SHP77 (cell line): Measurements from ENCODE around the gene VAV2.

Experiments
- DNase-seq, 2 experiments: peaks; one replicate each; lab custom pipeline; 2025; lab: John Stamatoyannopoulos, UW

The VAV2 gene

DNA sequence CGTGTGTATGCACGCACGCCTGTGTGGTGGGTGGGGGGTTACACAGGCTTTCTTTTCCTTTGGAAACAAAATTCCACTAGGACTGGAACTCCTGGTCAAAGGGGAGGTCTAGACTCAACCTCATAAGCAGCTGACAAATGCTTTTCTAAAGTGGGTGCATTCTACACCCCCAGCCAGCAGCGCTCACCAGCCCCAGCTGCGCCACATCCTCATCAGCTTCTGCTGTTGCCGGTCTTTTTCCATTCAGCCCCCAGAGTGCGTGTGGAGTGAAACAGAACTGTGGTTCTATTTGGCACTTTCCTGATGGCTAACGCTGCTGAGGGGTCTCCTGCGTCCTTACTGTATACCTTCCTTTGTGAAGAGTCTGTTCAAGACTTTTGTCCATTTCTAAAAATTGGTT is 176.3 kb downstream of the VAV2 start:
- no peak for DNase-seq

DNA sequence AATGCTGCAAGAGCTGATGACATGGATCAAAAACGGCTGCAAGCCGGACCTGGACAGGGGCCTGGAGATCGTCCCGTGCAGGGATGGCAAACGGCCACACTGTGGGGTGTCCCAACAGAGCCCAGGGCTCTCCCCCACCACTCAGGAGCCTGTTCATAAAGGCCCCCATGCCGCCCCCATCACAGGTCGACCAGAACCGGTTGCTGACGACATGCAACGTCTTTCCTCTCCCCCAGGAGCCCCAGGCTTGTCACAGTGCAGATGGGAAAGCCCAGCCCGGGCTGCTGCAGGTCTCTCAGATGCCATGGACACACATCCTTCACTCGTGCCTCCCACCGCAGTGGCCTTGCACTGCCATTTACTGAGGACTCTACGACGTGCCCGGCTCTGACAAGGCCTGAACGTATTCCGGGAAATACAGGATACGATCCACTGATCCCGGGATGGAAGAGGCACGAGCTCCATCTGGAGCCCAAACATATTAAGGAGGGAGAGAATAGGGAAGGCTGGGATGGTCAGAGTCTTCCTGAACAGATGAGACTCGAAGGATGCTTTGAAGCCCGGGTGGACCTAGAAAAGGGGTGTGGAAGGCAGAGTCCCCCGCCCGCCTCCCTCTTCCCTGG is 177.4 kb downstream of the VAV2 start:
- DNase-seq: no peak

DNA sequence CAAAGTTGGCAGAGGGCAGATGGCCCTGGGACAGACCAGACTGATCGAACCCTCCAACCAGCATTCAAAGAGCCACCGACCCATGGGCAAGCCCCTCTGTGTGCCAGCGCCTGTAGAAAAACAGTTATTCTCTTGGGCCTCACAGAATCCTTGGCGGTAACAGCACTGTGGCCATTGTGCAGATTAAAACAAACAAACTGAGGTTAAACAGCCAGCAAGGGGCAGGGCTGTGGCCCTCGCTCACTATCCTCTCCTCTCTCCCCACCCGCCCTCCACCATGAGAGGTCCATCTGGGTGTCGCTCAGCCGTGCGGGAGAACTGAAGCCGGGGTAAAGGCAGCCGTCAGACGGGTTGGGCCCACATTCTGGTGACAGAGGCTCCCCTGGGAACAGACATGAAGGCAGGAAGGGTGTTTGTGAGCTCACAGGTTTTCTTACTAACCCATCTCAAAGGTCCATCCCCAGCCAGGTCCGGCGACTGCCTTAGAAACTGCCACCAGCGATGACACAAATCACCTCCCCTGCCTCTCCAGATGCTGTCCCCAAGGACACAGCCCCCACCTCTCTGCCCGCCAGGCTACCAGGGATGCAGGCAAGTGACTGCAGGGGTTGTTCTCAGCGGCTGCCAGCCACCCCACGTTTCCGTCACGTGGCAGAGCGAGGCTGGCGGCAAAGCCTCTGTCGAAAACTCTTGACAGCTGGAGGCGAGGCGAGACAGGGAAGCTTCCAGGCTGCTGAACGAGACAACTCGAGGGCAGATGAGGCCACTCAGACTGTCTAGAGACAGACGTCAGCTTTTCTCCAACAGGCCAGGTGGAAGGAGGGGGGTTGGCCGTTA is 178.2 kb downstream of the VAV2 start:
- no peak for DNase-seq

DNA sequence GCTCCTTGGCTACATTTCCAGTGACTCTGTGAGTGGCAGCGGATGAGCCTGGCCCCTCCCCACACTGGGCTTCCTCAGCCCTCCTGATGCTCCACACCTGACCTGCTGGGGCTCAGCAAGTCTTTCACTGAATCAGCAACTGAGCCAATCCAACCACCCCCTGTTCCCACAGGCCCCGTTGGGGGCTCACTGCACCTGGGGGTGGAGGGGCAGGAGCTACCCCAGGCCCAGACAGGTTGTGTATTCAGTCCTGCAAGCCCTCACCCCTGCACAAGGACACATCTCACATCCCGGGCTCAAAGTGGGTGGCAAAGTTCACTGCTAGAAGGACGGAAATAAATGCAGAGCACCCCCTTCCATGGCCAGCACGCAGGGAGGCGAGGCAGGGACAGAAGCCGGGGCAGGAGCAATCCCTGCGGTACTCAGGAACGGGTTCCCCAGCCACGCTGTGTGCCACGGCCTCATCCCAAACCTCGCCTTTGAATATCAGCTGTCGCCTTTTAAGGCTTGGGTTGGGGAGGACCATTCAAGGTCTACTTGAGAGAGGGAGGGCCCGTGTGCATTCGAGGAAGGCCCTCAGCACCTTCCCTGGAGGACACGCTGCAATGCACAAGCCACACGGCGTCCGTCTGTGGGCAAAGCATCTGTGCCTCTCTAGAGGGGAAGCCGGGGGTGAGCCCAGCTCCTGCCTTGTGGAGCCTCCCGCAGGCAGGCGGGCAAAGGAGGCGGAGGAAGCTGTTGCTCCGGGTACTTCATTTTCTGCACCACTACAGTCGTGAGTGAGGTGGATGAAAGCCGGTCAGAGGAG is 179.0 kb downstream of the VAV2 start:
- no peak for DNase-seq

DNA sequence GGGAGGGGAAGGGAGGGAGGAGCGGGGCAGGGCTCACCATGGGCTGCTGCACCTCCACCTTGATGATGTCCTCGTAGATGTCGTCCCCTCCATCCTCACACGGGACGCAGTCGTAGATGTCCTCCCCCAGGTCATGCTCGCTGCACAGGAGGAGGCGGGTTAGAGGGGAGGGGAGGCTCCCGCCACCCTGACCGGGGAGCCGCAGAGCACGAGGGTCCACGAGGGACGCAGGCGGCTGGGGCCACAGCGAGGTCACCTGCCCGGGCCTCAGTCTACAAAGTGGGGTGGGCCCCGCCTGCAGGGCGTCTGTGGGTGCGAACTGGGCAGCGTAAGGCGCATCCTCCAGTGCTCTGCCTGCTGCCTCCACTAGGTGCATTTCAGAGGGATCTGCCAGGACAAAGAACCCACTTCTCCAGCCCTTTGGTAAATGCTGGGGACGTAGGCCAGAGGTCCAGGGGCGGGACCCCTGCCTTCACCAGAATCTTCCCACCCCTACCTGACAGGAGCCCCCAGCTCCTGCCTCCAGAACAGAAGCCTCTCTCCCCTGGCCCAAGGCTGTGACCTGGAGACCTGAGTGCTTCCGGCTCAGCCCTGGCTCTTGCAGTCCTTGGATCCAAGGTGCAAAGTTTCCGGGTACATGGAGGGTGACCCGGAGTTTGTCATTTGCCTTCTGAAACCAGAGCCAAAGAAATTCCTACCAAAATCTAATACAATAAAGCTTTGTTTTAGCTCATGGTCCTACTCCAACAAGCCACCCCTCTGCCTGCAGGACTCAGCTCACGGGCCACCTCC is 179.9 kb downstream of the VAV2 start:
- DNase-seq: no peak

DNA sequence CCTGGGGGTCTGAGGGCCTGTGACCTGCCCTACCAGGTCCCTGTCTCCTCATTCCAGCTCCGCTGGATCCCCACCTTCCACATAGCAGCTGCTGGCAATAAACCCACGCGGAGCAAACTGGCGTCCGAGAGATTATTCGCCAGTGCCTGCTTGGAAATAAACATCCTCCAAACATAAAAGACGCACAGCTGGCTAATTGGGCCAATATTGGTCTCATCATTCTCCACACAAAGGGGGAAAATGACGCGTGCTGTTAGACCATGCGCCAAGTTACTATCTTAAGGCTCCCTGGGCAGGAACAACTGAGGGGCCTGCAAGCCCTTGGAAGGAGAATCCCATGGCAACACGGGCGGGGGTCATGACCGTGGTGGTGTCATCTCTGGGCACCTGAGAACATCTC is 180.7 kb downstream of the VAV2 start:
- DNase-seq: no peak

DNA sequence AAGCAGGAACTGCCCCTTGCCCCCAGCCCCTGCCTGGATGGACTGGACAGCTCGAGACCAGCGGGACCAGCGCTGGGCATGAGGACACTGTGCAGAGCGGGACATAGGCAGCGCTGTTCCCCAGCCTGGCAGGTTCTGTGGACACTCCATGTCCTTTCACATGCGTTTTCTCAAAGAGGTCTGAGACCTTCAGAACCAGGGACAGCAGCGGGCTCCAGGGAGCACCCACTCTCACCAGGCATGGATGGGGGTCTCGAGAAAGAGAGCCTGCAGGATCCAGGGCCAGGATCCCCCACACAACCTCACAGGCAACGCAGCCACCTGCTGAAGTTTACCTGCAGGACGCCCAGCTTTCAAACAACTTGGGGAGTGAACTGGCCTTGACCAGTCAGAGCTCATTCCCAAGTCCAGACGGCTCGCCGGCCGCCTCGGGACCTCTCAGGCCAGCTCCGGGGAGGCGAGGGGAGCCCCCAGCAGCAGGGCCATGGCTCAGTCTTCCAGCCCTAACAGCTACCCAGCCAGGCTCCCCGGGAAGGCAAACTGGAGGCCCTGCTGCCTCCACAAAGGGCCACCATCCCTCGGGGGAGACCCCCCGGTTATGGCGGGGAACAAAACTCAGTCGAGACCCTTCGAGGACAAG is 181.4 kb downstream of the VAV2 start:
- no peak for DNase-seq

DNA sequence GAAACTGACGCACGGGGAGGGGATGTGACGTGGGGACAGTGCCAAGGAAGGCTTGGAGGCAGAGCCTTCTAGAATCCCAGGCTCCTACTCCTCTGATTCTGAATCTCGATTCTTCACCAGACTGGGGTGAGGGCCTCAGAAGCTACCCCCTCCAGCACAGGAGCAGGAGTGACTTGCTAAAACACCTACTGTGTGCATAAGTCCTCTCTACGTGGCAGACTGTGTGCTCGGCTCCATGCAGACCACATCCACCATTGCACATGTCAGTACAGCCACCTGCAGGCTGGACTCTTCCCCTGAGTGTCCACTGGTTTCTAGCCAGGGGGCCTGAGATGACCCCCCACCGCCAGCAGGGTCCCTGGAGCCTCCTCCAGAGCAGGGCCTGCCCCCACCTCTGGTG is 182.8 kb downstream of the VAV2 start:
- no peak for DNase-seq

DNA sequence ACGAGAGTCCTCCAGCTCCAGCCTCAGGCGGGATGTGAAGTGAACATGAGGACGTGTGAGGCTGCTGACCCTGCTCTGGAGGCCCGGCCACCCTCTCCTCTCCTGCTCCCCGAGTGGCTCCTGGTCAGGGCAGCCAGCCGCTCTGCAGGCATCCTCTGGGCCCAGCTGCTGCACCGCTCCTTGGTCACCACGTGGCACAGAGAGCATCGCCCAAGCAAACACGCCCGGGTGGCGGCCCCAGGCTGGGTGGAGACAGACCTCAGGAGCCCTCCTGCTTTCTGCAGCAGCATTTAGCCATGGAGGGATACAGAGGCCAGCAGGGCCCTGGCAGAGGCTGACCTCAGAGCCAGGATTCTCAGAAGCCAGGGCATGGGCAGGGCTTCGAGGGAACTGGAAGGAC is 184.3 kb downstream of the VAV2 start:
- no peak for DNase-seq

DNA sequence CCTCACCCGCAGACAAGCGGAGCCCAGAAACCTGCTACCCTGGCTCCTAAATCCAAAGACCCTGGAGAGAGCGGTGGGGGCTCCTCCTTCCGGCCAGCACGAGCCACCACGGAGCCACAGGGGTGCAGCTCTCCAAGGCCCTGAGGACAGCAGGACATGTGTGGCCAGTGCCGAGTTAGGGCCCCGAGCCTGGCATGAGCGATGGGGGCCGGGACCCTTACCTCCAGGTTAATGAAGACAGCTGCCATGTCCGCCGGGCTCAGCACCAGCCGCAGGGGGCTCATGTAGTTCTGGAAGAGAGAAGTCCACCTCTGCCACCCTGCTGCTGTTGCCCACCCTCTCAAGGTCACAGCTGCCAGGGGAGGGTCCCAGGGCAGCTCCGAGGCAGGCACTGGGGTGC is 185.1 kb downstream of the VAV2 start:
- no peak for DNase-seq

DNA sequence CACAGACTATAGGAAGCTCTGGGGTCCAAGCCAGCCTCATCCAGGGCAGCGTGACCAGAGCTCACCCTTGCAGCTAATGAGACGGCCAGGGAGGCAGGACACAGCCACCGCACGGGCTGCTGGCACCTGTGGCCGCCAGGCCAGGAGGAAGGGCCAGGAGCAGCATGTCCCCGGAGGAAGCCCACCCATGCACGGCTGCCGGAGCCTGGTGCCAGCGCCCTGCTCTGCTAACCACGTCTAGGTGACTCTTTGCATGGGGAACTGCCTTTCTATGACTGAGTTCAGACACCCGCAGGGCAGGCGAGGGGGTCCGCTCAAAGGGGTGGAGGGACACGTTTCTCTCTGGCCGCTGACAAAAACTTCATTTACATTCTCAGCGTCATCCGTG is 185.5 kb downstream of the VAV2 start:
- no peak for DNase-seq

DNA sequence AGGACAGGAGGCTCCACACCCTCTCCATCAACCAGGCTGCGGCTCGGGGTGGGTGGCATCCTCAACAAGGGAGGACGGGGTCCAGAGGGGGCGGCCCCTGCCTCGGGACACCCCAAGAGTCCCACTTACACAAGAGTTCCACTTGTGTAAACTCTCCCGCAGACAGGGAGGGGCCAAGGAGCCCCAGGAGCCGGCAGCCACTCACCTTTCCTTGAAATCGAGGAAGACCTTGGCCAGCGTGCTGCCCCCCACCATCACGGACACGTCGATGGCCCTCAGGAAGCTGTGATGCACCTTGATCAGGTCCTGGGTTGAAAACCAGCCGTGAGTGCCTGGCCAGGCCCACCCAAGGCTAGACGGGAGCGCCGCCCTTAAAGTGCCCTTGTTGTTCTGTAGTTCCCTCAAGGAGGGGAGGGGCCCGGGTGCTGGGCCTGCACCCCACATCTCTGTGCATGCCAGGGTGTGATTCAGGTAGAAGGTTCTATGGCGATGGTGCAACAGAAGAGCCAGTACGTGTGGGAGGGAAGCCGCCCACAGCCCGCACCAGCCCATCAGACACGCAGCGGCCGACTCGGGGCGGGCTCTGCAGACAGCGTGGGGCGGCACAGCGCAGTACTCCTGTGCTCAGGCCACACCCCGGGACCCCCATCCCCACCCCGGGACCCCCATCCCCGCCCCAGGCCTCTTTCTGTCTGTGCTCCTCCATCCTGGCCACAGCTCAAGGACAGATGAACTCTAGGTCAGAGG is 186.1 kb downstream of the VAV2 start:
- DNase-seq: no peak

DNA sequence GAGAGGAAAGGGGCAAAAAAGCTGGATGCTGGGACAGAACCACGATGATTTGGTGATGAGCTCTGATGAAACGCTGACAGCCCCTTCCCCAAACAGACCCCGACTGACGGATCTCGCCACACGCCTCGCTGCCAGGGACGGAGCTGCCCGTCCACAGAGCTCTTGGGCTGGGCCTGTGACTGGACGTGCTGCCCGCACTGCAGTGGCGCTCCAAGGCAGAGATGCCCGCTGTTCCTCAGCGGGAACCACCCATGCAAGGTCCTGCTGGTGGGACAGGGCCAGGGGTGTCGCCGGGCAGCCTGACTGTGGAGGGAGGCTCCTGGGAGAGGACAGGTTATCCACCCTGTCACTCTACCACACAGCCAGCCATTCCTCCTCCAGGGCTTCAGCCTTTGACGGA is 187.9 kb downstream of the VAV2 start:
- no peak for DNase-seq

DNA sequence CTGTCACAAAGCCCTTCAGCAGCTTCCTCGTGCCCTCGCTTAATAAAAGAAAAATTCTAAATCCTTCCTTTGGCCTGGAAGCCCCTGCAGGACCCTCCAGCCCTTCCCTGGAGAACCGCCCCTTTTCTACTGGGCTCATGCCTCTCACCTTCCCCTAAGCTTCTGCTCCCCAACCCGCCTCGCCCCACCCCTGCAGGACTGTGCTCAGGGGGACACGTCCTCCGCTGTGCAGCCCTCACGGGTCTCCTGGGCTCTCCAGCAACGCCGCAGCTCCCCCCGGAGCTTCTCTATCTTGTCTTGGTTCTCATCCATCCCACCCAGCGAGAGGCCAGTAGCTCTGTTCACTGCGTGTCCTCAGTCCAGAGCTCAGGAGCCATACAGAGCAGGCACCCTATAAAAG is 188.4 kb downstream of the VAV2 start:
- DNase-seq: no peak

DNA sequence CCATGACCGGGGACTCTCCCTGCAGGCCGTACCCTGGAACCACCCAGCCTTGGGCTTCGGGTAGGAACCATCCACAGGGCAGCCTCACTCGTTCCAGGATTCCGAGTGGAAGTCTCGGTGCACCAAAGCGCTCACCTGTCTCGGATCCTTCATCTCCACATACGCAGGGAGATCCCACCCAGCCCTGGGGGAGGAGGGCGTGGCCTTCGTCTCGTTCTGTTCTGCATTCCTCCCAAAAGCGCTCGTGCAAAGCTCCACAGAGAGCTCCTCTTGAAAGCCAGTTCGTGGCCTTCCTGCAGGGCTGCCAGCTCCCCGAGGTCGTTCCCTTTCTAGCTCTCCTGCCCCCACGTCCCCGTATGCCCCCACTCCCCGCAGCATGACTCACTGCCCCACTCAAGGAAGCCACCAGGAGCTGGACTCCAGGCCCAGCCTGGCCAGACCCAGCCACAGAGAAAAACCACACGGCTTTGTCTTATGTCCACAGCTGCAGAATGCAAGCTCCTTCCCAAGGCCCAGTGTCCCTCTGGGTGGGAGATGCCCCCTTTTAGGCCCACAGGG is 189.0 kb downstream of the VAV2 start:
- DNase-seq: no peak

DNA sequence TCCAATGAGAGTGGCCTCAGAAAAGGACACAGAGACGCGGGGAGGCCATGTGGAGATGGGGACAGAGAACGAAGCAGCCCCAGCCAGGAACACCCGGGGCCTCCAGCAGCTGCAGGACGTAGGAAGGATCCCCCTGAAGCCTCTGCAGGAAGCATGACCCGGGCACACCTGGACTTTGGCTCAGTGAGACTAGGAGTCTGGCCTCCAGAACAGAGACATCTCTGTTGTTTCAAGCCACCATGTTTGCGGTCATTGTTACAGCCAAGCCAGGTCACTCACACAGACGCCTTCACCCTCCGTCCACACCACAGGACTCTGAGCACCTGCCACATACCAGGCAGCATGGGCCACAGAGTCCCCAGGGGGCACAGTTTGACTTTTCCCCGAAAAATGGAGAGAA is 190.4 kb downstream of the VAV2 start:
- no peak for DNase-seq

DNA sequence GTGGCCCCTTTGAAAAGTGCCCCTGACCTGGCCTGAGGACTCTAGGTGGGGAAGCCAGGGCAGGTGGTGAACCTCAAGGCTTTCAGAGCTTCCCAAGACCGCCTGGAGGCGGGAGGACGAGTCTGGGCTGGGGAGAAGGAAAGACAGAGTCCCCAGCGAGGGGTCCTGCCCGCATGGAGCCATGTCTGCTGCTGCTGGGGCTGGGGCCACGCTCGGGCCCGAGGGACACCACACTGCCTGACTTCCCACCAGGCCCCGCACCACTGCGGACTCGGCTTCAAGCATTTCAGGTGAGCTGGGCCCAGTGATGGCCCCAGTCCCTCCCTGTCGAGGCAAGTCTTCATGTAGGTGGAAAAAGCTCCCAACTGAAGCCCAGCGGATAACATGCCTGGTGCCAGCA is 191.9 kb downstream of the VAV2 start:
- no peak for DNase-seq

DNA sequence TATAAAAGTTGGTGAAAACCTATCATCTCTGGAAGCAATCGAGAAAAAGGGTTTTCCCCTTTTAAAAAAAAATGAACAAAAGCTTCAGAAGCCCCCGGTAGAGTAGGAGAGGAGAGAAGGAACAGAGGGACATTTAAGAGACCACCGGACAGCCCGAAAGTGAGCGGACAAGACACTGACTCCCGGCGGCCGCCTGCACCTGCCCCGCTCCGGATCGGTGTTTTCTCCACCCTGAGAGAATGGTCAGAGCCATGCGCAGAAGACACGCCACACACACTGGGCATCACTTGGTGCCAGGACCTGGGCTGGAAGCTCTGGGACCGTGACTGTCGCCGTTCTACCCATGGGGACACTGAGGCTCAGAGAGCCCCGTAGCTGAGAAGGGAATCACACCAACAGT is 192.4 kb downstream of the VAV2 start:
- no peak for DNase-seq

DNA sequence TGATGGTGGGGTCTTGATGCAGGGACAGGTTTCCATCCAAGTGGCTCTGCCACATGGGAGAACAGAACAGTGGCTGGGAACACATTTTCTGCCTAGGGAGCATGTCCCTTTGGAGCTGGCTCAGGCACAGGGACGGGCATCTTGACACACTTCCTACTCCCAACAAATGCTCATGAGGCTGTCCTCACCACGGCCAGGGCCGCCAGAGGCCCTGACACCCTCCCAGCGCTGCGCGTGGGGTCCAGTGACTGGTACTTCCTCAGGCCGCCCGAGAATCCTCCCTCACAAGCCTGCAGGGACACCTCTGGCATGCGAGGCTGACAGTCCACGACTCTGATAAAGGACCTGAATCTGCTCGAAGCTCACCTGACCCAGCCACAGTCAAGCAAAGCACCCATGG is 193.0 kb downstream of the VAV2 start:
- no peak for DNase-seq

DNA sequence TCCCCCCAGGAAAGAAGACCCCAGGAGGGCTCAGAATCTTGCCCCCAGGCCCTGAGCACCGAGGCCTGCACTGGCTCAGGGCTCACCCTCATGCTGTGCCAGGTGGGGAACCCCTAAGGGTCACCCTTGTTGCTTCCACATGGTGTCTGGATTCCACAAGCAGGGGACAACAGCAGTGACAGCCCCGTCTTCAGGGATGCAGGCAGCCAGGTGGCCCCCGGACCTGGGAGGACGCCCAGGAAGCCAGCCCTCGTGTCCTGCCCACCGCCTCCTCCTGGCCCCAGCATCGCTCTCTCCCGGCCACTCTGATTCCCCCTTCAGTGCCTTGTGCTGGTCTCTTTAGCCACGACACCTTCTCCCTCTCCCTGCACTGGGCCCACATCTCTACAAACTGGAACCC is 194.0 kb downstream of the VAV2 start:
- DNase-seq: no peak
